ENCODE data around the gene PIGBOS1.

DNA sequence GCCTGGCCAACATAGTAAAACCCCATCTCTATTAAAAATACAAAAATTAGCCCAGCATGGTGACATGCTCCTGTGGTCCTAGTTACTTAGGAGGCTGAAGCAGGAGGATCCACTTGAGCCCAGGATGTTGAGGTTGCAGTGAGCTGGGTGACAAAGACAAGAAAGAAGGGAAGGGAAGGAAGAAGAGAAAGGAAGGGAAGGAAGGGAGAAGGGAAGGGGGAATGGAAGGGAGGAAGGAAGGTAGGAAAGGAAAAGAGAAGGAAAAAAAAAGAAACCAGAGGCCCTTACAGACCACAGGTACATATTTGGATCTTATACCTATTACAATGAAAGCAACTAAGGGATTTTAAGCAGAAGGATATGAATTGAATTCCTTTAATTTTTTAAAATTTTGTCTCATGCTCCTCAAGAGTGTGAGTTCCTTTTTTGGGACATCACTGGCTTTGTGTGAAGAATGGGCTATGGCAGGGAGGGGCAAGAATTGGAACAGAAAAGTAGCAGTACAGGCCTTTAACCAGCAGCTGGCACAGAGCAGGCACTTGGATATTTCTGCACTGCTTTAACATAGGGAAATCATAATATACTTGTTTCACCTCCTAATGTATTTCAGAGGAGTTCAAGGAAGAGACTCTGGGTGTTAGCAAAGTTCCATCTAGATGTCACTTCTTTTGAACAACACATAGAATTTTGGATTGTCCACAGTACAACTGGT, 37.2 kb downstream of the PIGBOS1 start:
- TF ChIP-seq, protein P1, sequence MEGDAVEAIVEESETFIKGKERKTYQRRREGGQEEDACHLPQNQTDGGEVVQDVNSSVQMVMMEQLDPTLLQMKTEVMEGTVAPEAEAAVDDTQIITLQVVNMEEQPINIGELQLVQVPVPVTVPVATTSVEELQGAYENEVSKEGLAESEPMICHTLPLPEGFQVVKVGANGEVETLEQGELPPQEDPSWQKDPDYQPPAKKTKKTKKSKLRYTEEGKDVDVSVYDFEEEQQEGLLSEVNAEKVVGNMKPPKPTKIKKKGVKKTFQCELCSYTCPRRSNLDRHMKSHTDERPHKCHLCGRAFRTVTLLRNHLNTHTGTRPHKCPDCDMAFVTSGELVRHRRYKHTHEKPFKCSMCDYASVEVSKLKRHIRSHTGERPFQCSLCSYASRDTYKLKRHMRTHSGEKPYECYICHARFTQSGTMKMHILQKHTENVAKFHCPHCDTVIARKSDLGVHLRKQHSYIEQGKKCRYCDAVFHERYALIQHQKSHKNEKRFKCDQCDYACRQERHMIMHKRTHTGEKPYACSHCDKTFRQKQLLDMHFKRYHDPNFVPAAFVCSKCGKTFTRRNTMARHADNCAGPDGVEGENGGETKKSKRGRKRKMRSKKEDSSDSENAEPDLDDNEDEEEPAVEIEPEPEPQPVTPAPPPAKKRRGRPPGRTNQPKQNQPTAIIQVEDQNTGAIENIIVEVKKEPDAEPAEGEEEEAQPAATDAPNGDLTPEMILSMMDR (conservative IDR thresholded peaks at IDR 0.05; ENCODE audit: low read depth, low read length): no peak
- no peak for TF ChIP-seq EZH2 (IDR thresholded peaks at IDR 0.05; ENCODE audit: borderline replicate concordance, low read depth, low read length, poor library complexity, severe bottlenecking)
